Peyer's patch (tissue), 4 donors: Measurements from ENCODE around the gene TRAK1.

Source experiments
- CTCF ChIP-seq, 6 experiments: fragments of 450-650 bp in 4 of 6; fragments of 200-600 bp in 2 of 6; sonication (generic) in 1 of 6; IDR thresholded peaks; one replicate each; pipeline ENCODE4 v1.5.1; 2017 to 2019; ENCODE audit warnings: antibody characterized with exemption in 6 of 6, mild to moderate bottlenecking in 3 of 6, moderate library complexity in 1 of 6
- POLR2A ChIP-seq, 2 donors: fragments of 450-650 bp; IDR thresholded peaks; one replicate each; pipeline ENCODE4 v1.5.1; 2017; ENCODE audit warnings: antibody characterized with exemption in 2 of 2, mild to moderate bottlenecking in 2 of 2, moderate library complexity in 2 of 2

GRCh38 chr3:42042747-42043098 is 48.4 kb upstream of the TRAK1 start:
- TF ChIP-seq CTCF (IDR thresholded peaks at IDR 0.05), result no peak
- TF ChIP-seq POLR2A (IDR thresholded peaks at IDR 0.05), result no peak
